Activated naive CD8-positive, alpha-beta T cell treated with anti-CD3 and anti-CD28 coated beads for 36 hours (primary cell): Measurements from ENCODE around the gene GOLGA3. TPM values are rescaled to one million over a fixed set of nuclear protein-coding genes. Genes with fewer than 3 reads are reported as not detected.

Source experiments
- DNase-seq: peaks from one replicate; pipeline ENCODE4 v3.0.0; 2021
- H3K27ac Mint-ChIP-seq: one replicate; pipeline ENCODE4 v1.8.0; 2022; ENCODE audit warnings: mild to moderate bottlenecking, moderate library complexity, mixed read lengths
- H3K27me3 Mint-ChIP-seq: one replicate; pipeline ENCODE4 v1.8.0; 2022; ENCODE audit warnings: mild to moderate bottlenecking, mixed read lengths
- H3K36me3 Mint-ChIP-seq: one replicate; pipeline ENCODE4 v1.8.0; 2021; ENCODE audit warnings: mild to moderate bottlenecking, mixed read lengths
- H3K4me1 Mint-ChIP-seq: one replicate; pipeline ENCODE4 v1.8.0; 2021; ENCODE audit warnings: mixed read lengths
- H3K4me3 Mint-ChIP-seq: one replicate; pipeline ENCODE4 v1.8.0; 2022; ENCODE audit warnings: mild to moderate bottlenecking, moderate library complexity, mixed read lengths
- H3K9me3 Mint-ChIP-seq: one replicate; pipeline ENCODE4 v1.8.0; 2022; ENCODE audit warnings: mixed read lengths
- total RNA-seq, 2 experiments: library from RNA; stranded (reverse); gene quantifications; one replicate each; pipeline ENCODE4 v1.2.3, GENCODE V29; 2021

Gene GOLGA3
- total RNA-seq, 2 experiments from 2014 or later, result 51.5 to 57.2 TPM

GRCh38 chr12:132720606-132721345 lies 107.9 kb downstream of the GOLGA3 start:
- H3K27ac Mint-ChIP-seq, result peak overlapping the region; percentile 16
- no peaks in the 10 kb centered on the region for H3K27me3 Mint-ChIP-seq

GRCh38 chr12:132719954-132720324 lies 108.7 kb downstream of the GOLGA3 start:
- H3K4me1 Mint-ChIP-seq, result peaks cover 5% of the 10 kb centered on the region
- DNase-seq, result no peak
- no peak overlapping the region for H3K27ac Mint-ChIP-seq
- H3K36me3 Mint-ChIP-seq, result peaks cover 24% of the 10 kb centered on the region
- no peaks in the 10 kb centered on the region for H3K27me3 Mint-ChIP-seq
- H3K9me3 Mint-ChIP-seq, result no peaks in the 10 kb centered on the region
- no peak overlapping the region for H3K4me3 Mint-ChIP-seq

More at GRCh38 chr12:132720606-132721345, 107.9 kb downstream of the GOLGA3 start:
- no peaks in the 10 kb centered on the region for H3K9me3 Mint-ChIP-seq
- H3K4me3 Mint-ChIP-seq, result no peak overlapping the region
- H3K36me3 Mint-ChIP-seq, result peaks cover 21% of the 10 kb centered on the region
- peaks cover 5% of the 10 kb centered on the region for H3K4me1 Mint-ChIP-seq
- DNase-seq, result no peak

- no peak for DNase-seq
- Mint-ChIP-seq H3K4me3 (no peak overlapping the region), H3K36me3 (peaks cover 26% of the 10 kb centered on the region), H3K4me1 (peaks cover 6% of the 10 kb centered on the region), H3K27me3 (no peaks in the 10 kb centered on the region), H3K9me3 (no peaks in the 10 kb centered on the region), H3K27ac (peak overlapping the region; percentile 62)
These were observed 109.3 kb downstream of the GOLGA3 start for GRCh38 chr12:132719141-132719953.

Other genes starting within 250 kb of the GOLGA3 start
- gene LRCOL1, start 218.3 kb downstream of the GOLGA3 start, total RNA-seq, result not detected
- gene P2RX2, start 210.1 kb downstream of the GOLGA3 start, total RNA-seq, result not detected
- gene POLE, start 141.5 kb downstream of the GOLGA3 start, total RNA-seq, result 100 to 1,000 TPM; 117 to 123 TPM
- 10 to 100 TPM; 18.3 to 19.0 TPM for gene PXMP2, start 141.3 kb downstream of the GOLGA3 start, total RNA-seq
- 100 to 1,000 TPM; 102 to 105 TPM for gene PGAM5, start 118.0 kb downstream of the GOLGA3 start, total RNA-seq
- gene ANKLE2, start 67.0 kb downstream of the GOLGA3 start, total RNA-seq, result 10 to 100 TPM; 84.5 to 84.8 TPM
- 10 to 100 TPM; 47.9 to 48.6 TPM for gene CHFR, start 58.7 kb upstream of the GOLGA3 start, total RNA-seq
- 1 to 10 TPM; 4.2 to 5.1 TPM for gene ZNF605, start 127.4 kb upstream of the GOLGA3 start, total RNA-seq
- 10 to 100 TPM; 17.4 to 19.1 TPM for gene ZNF26, start 157.5 kb upstream of the GOLGA3 start, total RNA-seq
- gene ZNF84, start 208.6 kb upstream of the GOLGA3 start, total RNA-seq, result 10 to 100 TPM; 17.0 to 19.6 TPM